Neural progenitor cell (in vitro differentiated cells): ENCODE data around the gene LTBP1. TPM values are rescaled to one million over a fixed set of nuclear protein-coding genes. Genes with fewer than 3 reads are reported as not detected.
"Not testable (repeated sequence)": the region's sequence is repeated elsewhere in the genome, so short reads cannot be mapped to it uniquely, and the experiment has no call there.

Experiments
- DNase-seq: peaks from one replicate; pipeline ENCODE4 v3.0.0-alpha.2; 2016; ENCODE audit warnings: low spot score
- H2AFZ ChIP-seq: fragments of 200-600 bp; sonication (generic); replicated peaks from 2 replicates; pipeline ENCODE4 v1.6.1; 2016; ENCODE audit warnings: antibody characterized with exemption
- H3F3A ChIP-seq: fragments of 200-600 bp; sonication (generic); 2 replicates; pipeline ENCODE4 v1.6.1; 2016; ENCODE audit warnings: antibody characterized with exemption, low read depth
- H3K27ac ChIP-seq: fragments of 200-600 bp; sonication (generic); 2 replicates; pipeline ENCODE4 v1.5.1; 2016; ENCODE audit warnings: mild to moderate bottlenecking
- H3K27me3 ChIP-seq: fragments of 200-600 bp; sonication (generic); 2 replicates; pipeline ENCODE4 v1.6.1; 2016; ENCODE audit warnings: mild to moderate bottlenecking, moderate library complexity
- H3K36me3 ChIP-seq: fragments of 200-600 bp; sonication (generic); 2 replicates; pipeline ENCODE4 v1.5.1; 2016
- H3K4me1 ChIP-seq: fragments of 200-600 bp; sonication (generic); 2 replicates; pipeline ENCODE4 v1.6.1; 2016; ENCODE audit warnings: mixed run types
- H3K4me2 ChIP-seq: fragments of 200-600 bp; sonication (generic); 2 replicates; pipeline ENCODE4 v1.6.1; 2016
- H3K4me3 ChIP-seq: fragments of 200-600 bp; sonication (generic); 2 replicates; pipeline ENCODE4 v1.5.1; 2016
- H3K79me2 ChIP-seq: fragments of 200-600 bp; sonication (generic); 2 replicates; pipeline ENCODE4 v1.6.1; 2016; ENCODE audit warnings: low read depth
- H3K9ac ChIP-seq: fragments of 200-600 bp; sonication (generic); 2 replicates; pipeline ENCODE4 v1.6.1; 2016
- H3K9me3 ChIP-seq: fragments of 200-600 bp; sonication (generic); 2 replicates; pipeline ENCODE4 v1.5.1; 2016; ENCODE audit warnings: low read depth
- H4K20me1 ChIP-seq: fragments of 200-600 bp; sonication (generic); 2 replicates; pipeline ENCODE4 v1.6.1; 2016; ENCODE audit warnings: low read depth
- H3K27ac Mint-ChIP-seq: 3 replicates; pipeline ENCODE4 v1.8.0; 2021; ENCODE audit warnings: mixed read lengths
- H3K27me3 Mint-ChIP-seq: 2 replicates; pipeline ENCODE4 v1.8.0; 2022; ENCODE audit warnings: low read depth, mild to moderate bottlenecking, inconsistent platforms, moderate library complexity, mixed read lengths; ENCODE audit not compliant: insufficient read depth
- H3K36me3 Mint-ChIP-seq: 3 replicates; pipeline ENCODE4 v1.8.0; 2021; ENCODE audit warnings: mixed read lengths
- H3K4me1 Mint-ChIP-seq: 3 replicates; pipeline ENCODE4 v1.8.0; 2021; ENCODE audit warnings: mixed read lengths
- H3K4me3 Mint-ChIP-seq: 3 replicates; pipeline ENCODE4 v1.8.0; 2021; ENCODE audit warnings: mild to moderate bottlenecking, moderate library complexity, mixed read lengths
- H3K9me3 Mint-ChIP-seq: 3 replicates; pipeline ENCODE4 v1.8.0; 2020; ENCODE audit warnings: mixed read lengths
- EZH2 ChIP-seq: fragments of 200-600 bp; sonication (generic); IDR thresholded peaks from 2 replicates; pipeline ENCODE4 v1.6.1; 2017; ENCODE audit warnings: antibody characterized with exemption, mild to moderate bottlenecking, moderate library complexity
- EZH2phosphoT487 ChIP-seq: fragments of 200-600 bp; sonication (generic); IDR thresholded peaks from 2 replicates; pipeline ENCODE4 v1.6.1; 2017; ENCODE audit warnings: antibody characterized with exemption
- total RNA-seq: library from RNA; depleted of rRNA; stranded (reverse); fragments of >200 nt; gene quantifications from 2 replicates; pipeline ENCODE4 v1.2.3, GENCODE V29; 2015; ENCODE audit warnings: low replicate concordance
- TF ChIP-seq, protein P1 (sequence below): fragments of 200-600 bp; sonication (generic); IDR thresholded peaks from 2 replicates; pipeline ENCODE4 v1.5.1; 2017; ENCODE audit warnings: antibody characterized with exemption, mild to moderate bottlenecking

Gene LTBP1
- total RNA-seq, 1 donor from 2014 or later = 50.5 TPM

- TF ChIP-seq, protein P1, sequence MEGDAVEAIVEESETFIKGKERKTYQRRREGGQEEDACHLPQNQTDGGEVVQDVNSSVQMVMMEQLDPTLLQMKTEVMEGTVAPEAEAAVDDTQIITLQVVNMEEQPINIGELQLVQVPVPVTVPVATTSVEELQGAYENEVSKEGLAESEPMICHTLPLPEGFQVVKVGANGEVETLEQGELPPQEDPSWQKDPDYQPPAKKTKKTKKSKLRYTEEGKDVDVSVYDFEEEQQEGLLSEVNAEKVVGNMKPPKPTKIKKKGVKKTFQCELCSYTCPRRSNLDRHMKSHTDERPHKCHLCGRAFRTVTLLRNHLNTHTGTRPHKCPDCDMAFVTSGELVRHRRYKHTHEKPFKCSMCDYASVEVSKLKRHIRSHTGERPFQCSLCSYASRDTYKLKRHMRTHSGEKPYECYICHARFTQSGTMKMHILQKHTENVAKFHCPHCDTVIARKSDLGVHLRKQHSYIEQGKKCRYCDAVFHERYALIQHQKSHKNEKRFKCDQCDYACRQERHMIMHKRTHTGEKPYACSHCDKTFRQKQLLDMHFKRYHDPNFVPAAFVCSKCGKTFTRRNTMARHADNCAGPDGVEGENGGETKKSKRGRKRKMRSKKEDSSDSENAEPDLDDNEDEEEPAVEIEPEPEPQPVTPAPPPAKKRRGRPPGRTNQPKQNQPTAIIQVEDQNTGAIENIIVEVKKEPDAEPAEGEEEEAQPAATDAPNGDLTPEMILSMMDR = no peak
- TF ChIP-seq EZH2phosphoT487 (no peak), EZH2 (no peak)
- Mint-ChIP-seq H3K27ac (no peak overlapping the region), H3K9me3 (no peaks in the 10 kb centered on the region), H3K4me1 (no peaks in the 10 kb centered on the region), H3K36me3 (peaks cover 2% of the 10 kb centered on the region), H3K4me3 (no peak overlapping the region), H3K27me3 (no peaks in the 10 kb centered on the region)
- H3K4me2 ChIP-seq = no peak overlapping the region
- no peaks in the 10 kb centered on the region for H3K79me2 ChIP-seq
- no peak overlapping the region for H3K9ac ChIP-seq
- no peak overlapping the region for H2AFZ ChIP-seq
- H3K27ac ChIP-seq = no peak overlapping the region
- no peak for DNase-seq
- no peaks in the 10 kb centered on the region for H3K9me3 ChIP-seq
- no peaks in the 10 kb centered on the region for H3K27me3 ChIP-seq
- no peaks in the 10 kb centered on the region for H3K4me1 ChIP-seq
- no peak overlapping the region for H3K4me3 ChIP-seq
- H4K20me1 ChIP-seq = no peaks in the 10 kb centered on the region
- no peaks in the 10 kb centered on the region for H3F3A ChIP-seq
- no peaks in the 10 kb centered on the region for H3K36me3 ChIP-seq
Measured at GRCh38 chr2:33167622-33168245, 221.0 kb downstream of the LTBP1 start.

- Histone ChIP-seq H2AFZ (no peak overlapping the region), H3K4me1 (no peaks in the 10 kb centered on the region), H3F3A (no peaks in the 10 kb centered on the region), H3K4me3 (no peak overlapping the region), H4K20me1 (no peaks in the 10 kb centered on the region), H3K4me2 (no peak overlapping the region), H3K27ac (no peak overlapping the region), H3K27me3 (no peaks in the 10 kb centered on the region), H3K9ac (no peak overlapping the region), H3K79me2 (no peaks in the 10 kb centered on the region), H3K36me3 (no peaks in the 10 kb centered on the region), H3K9me3 (no peaks in the 10 kb centered on the region)
- H3K4me3 Mint-ChIP-seq = no peak overlapping the region
- TF ChIP-seq EZH2phosphoT487 = no peak
- TF ChIP-seq EZH2 = no peak
- TF ChIP-seq, protein P1 = no peak
- no peaks in the 10 kb centered on the region for H3K4me1 Mint-ChIP-seq
- DNase-seq = no peak
- no peaks in the 10 kb centered on the region for H3K27me3 Mint-ChIP-seq
- H3K9me3 Mint-ChIP-seq = no peaks in the 10 kb centered on the region
- H3K36me3 Mint-ChIP-seq = peaks cover 2% of the 10 kb centered on the region
- H3K27ac Mint-ChIP-seq = no peak overlapping the region
Measured at GRCh38 chr2:33168425-33168824, 221.7 kb downstream of the LTBP1 start.

GRCh38 chr2:33168922-33169321, 222.2 kb downstream of the LTBP1 start:
- no peaks in the 10 kb centered on the region for H3K79me2 ChIP-seq
- no peak for DNase-seq
- H3K27ac ChIP-seq = no peak overlapping the region
- no peaks in the 10 kb centered on the region for H3K27me3 ChIP-seq
- H3K4me1 ChIP-seq = no peaks in the 10 kb centered on the region
- no peak overlapping the region for H3K4me3 Mint-ChIP-seq
- H3K9ac ChIP-seq = no peak overlapping the region
- no peak overlapping the region for H3K27ac Mint-ChIP-seq
- no peaks in the 10 kb centered on the region for H3K4me1 Mint-ChIP-seq
- H3K27me3 Mint-ChIP-seq = no peaks in the 10 kb centered on the region
- no peaks in the 10 kb centered on the region for H3K9me3 ChIP-seq
- H2AFZ ChIP-seq = no peak overlapping the region
- H3K4me2 ChIP-seq = no peak overlapping the region
- no peaks in the 10 kb centered on the region for H4K20me1 ChIP-seq
- peaks cover 2% of the 10 kb centered on the region for H3K36me3 Mint-ChIP-seq
- H3K4me3 ChIP-seq = no peak overlapping the region
- H3K36me3 ChIP-seq = no peaks in the 10 kb centered on the region
- no peaks in the 10 kb centered on the region for H3K9me3 Mint-ChIP-seq
- no peak for TF ChIP-seq EZH2phosphoT487
- TF ChIP-seq EZH2 = no peak
- TF ChIP-seq, protein P1 = no peak
- H3F3A ChIP-seq = no peaks in the 10 kb centered on the region

- H3K4me2 ChIP-seq, H3K4me1 ChIP-seq, DNase-seq, H3K79me2 ChIP-seq, H3K9me3 Mint-ChIP-seq, H3K27me3 ChIP-seq, H3K4me1 Mint-ChIP-seq, H3F3A ChIP-seq, H3K27me3 Mint-ChIP-seq, H3K27ac Mint-ChIP-seq, H3K4me3 Mint-ChIP-seq, H3K9ac ChIP-seq, H3K9me3 ChIP-seq, H3K36me3 Mint-ChIP-seq, H3K27ac ChIP-seq, H2AFZ ChIP-seq, H4K20me1 ChIP-seq, H3K4me3 ChIP-seq, H3K36me3 ChIP-seq: not testable (repeated sequence)
Measured at GRCh38 chr2:33170251-33170650, 223.5 kb downstream of the LTBP1 start.
